ENCODE measurements around the gene CDK6.

GRCh38 chr7:92557808-92558362, 278.5 kb downstream of the CDK6 start:
- TF ChIP-seq CTCF (conservative IDR thresholded peaks at IDR 0.05; ENCODE audit: low read depth, low read length) (no peak), EZH2 (IDR thresholded peaks at IDR 0.05; ENCODE audit: borderline replicate concordance, low read depth, low read length, poor library complexity, severe bottlenecking) (no peak)

Data from A673 (cell line).